K562 (cell line): Measurements from ENCODE around the gene VPS16. TPM values are rescaled to one million over a fixed set of nuclear protein-coding genes. Genes with fewer than 3 reads are reported as not detected.
A peak's percentile ranks its signal among the peaks of the same experiment; 100 is the strongest.

Experiments
- ATAC-seq: fragments of 200-7000 bp; cut with Tn5 transposase; 3 replicates; pipeline ENCODE4 v1.9.1; 2020; ENCODE audit warnings: moderate library complexity
- BruUV-seq: library from RNA; stranded (reverse); fragments of 400-500 nt; replicated peaks from 2 replicates; lab custom pipeline; 2021; lab: Mats Ljungman, UMichigan
- CTCF ChIA-PET: fragments of 300-600 bp; formaldehyde crosslinking; extraction: SDS; loops from one replicate; lab custom pipeline; 2021; ENCODE audit warnings: low intra/inter-chr PET ratio; lab: Yijun Ruan, JAX
- POLR2A ChIA-PET: fragments of 300-600, 350-650 bp; sonication (Branson Sonifier 250); formaldehyde crosslinking; extraction: SDS; loops from one replicate; lab custom pipeline; 2021; ENCODE audit warnings: antibody characterized with exemption, inconsistent platforms; lab: Yijun Ruan, JAX
- DNase-seq, 4 experiments: peaks; one replicate each; pipeline versions ENCODE4 v3.0.0 to v3.0.0-alpha.2; 2011 to 2018; ENCODE audit warnings: low spot score in 3 of 4, mixed read lengths in 3 of 4; ENCODE audit errors: extremely low read depth in 1 of 4
- FAIRE-seq: peaks from 2 replicates; lab custom pipeline; 2011; peaks lifted over from hg19 to GRCh38; lab: Jason Lieb, UNC
- H2AFZ ChIP-seq: 2 replicates; pipeline ENCODE4 v1.6.0; 2011; ENCODE audit warnings: low read depth, low read length, control low read depth, inconsistent platforms
- H3K27ac ChIP-seq: fragments of 200-600 bp; 3 replicates; pipeline ENCODE4 v1.8.0; 2011; ENCODE audit warnings: low read depth, mild to moderate bottlenecking, control low read depth, inconsistent platforms, low read length, moderate library complexity, mixed read lengths; ENCODE audit errors: extremely low read depth
- H3K27me3 ChIP-seq, 2 experiments: fragments of 300-600 bp in 1 of 2; 2 replicates in 1 of 2; 3 replicates in 1 of 2; pipeline versions ENCODE4 v1.6.0 to v1.8.0; 2011; ENCODE audit warnings: inconsistent platforms in 2 of 2, low read length in 2 of 2, mild to moderate bottlenecking in 1 of 2, mixed read lengths in 1 of 2, moderate library complexity in 1 of 2; ENCODE audit not compliant: control insufficient read depth in 2 of 2, insufficient read depth in 2 of 2
- H3K36me3 ChIP-seq: fragments of 300-600 bp; 3 replicates; pipeline ENCODE4 v1.8.0; 2011; ENCODE audit warnings: mild to moderate bottlenecking, low read length, inconsistent platforms; ENCODE audit not compliant: control insufficient read depth, insufficient read depth
- H3K4me1 ChIP-seq, 2 experiments: fragments of 200-600 bp in 1 of 2; replicated peaks in 1 of 2; 2 replicates in 1 of 2; 3 replicates in 1 of 2; pipeline versions ENCODE4 v1.5.1 to v1.8.0; 2011; ENCODE audit warnings: inconsistent platforms in 2 of 2, low read length in 2 of 2, mild to moderate bottlenecking in 1 of 2, mixed read lengths in 1 of 2, moderate library complexity in 1 of 2; ENCODE audit not compliant: control insufficient read depth in 2 of 2, insufficient read depth in 2 of 2
- H3K4me2 ChIP-seq: 2 replicates; pipeline ENCODE4 v1.6.1; 2011; ENCODE audit warnings: low read length, control low read depth, inconsistent platforms, mixed read lengths; ENCODE audit not compliant: insufficient read depth
- H3K4me3 ChIP-seq: fragments of 200-600 bp; sonication (generic), shearing (Covaris generic); 2 replicates; pipeline ENCODE4 v1.5.1; 2016; ENCODE audit warnings: control low read depth, inconsistent platforms
- H3K79me2 ChIP-seq: fragments of 200-600 bp; 3 replicates; pipeline ENCODE4 v1.8.0; 2011; ENCODE audit warnings: low read length, inconsistent platforms; ENCODE audit not compliant: control insufficient read depth, insufficient read depth
- H3K9ac ChIP-seq, 2 experiments: 2 replicates each; pipeline versions ENCODE4 v1.6.0 to v1.6.1; 2011; ENCODE audit warnings: low read depth in 2 of 2, low read length in 2 of 2, control low read depth in 1 of 2, inconsistent platforms in 1 of 2, mild to moderate bottlenecking in 1 of 2, mixed read lengths in 1 of 2; ENCODE audit not compliant: insufficient read depth in 1 of 2
- H3K9me1 ChIP-seq: one replicate; pipeline ENCODE4 v1.6.0; 2011; ENCODE audit warnings: inconsistent platforms, mild to moderate bottlenecking, low read length, moderate library complexity; ENCODE audit not compliant: control insufficient read depth, insufficient read depth
- H3K9me3 ChIP-seq: replicated peaks from 2 replicates; pipeline ENCODE4 v1.5.1; 2011; ENCODE audit warnings: low read depth, low read length, inconsistent platforms; ENCODE audit not compliant: control insufficient read depth, insufficient read depth
- H4K20me1 ChIP-seq: replicated peaks from 2 replicates; pipeline ENCODE4 v1.6.1; 2011; ENCODE audit warnings: low read length, inconsistent platforms, mixed read lengths; ENCODE audit not compliant: control insufficient read depth, insufficient read depth
- VEZF1 ChIP-seq: fragments of 200-800 bp; sonication (Bioruptor generic); IDR thresholded peaks from 2 replicates; pipeline ENCODE4 v1.6.1; 2017; ENCODE audit warnings: missing genetic modification characterization, missing compliant biosample characterization
- WGBS: fragments of 100-300 bp; shearing (Covaris generic); methylation state at CpG from one replicate; pipeline ENCODE4 v1.1.6; 2016; ENCODE audit warnings: low coverage, mixed read lengths; ENCODE audit not compliant: insufficient coverage; ENCODE audit errors: missing lambda C conversion rate; 5-methylcytosine and 5-hydroxymethylcytosine counted together
- in situ Hi-C: fragments of 300-500 bp; cut with MboI; formaldehyde crosslinking; loops from 4 replicates; pipeline ENCODE4 v1.15.0; 2018; ENCODE audit warnings: inconsistent platforms, mixed read lengths
- intact Hi-C: fragments of 100-400 bp; cut with micrococcal nuclease; formaldehyde crosslinking; loops from 2 replicates; pipeline ENCODE4 v1.14.2; 2022
- polyA plus RNA-seq, 8 experiments: library from polyadenylated mRNA; depleted of rRNA in 4 of 8; stranded (reverse) in 5 of 8; unstranded in 3 of 8; fragments of >200 nt; fragmentation: Nextera tagmentation in 2 of 8; fragmentation: Illumina TruSeq in 1 of 8; extraction: Ambion mirVana in 2 of 8; extraction: Trizol in 1 of 8; gene quantifications; 2 replicates each; pipeline versions ENCODE4 v1.2.1 to v1.2.3, GENCODE V29; 2011 to 2014; ENCODE audit warnings: inconsistent platforms in 1 of 8, missing spikeins in 1 of 8
- total RNA-seq, 7 experiments: library from RNA; depleted of rRNA in 6 of 7; stranded (reverse); fragments of >200 nt in 6 of 7; fragmentation: Illumina TruSeq in 2 of 7; extraction: Trizol in 2 of 7; gene quantifications; 2 replicates each; pipeline versions ENCODE4 v1.2.1 to v1.2.3, GENCODE V29; 2011 to 2021; ENCODE audit warnings: low replicate concordance in 1 of 7
- TF ChIP-seq, protein P1 (sequence below): fragments of 150-350 bp; conservative IDR thresholded peaks from 2 replicates; pipeline ENCODE4 v1.6.1; 2014; ENCODE audit warnings: low read length
- TF ChIP-seq, protein P2 (sequence below), 2 experiments: fragments of 450-650 bp in 1 of 2; sonication (generic) in 1 of 2; formaldehyde crosslinking in 1 of 2; IDR thresholded peaks; 2 replicates each; pipeline versions ENCODE4 v1.7.1 to v1.9.0; 2016 to 2022; ENCODE audit warnings: inconsistent platforms in 1 of 2, mild to moderate bottlenecking in 1 of 2, missing genetic modification reagents in 1 of 2

VPS16 gene
- total and polyA plus RNA-seq, 9 of the 15 experiments (the other 6 are each of a cell fraction or from before 2014, with no cell fraction given), result 6.8 to 24.7 (median 14.0) TPM

GRCh38 chr20:2822073-2822472 lies 18.5 kb upstream of the VPS16 start (continued):
- TF ChIP-seq, protein P1, sequence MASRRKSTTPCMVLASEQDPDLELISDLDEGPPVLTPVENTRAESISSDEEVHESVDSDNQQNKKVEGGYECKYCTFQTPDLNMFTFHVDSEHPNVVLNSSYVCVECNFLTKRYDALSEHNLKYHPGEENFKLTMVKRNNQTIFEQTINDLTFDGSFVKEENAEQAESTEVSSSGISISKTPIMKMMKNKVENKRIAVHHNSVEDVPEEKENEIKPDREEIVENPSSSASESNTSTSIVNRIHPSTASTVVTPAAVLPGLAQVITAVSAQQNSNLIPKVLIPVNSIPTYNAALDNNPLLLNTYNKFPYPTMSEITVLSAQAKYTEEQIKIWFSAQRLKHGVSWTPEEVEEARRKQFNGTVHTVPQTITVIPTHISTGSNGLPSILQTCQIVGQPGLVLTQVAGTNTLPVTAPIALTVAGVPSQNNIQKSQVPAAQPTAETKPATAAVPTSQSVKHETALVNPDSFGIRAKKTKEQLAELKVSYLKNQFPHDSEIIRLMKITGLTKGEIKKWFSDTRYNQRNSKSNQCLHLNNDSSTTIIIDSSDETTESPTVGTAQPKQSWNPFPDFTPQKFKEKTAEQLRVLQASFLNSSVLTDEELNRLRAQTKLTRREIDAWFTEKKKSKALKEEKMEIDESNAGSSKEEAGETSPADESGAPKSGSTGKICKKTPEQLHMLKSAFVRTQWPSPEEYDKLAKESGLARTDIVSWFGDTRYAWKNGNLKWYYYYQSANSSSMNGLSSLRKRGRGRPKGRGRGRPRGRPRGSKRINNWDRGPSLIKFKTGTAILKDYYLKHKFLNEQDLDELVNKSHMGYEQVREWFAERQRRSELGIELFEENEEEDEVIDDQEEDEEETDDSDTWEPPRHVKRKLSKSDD, result no peak
- peak; percentile 27; the same call in 1 of the 2 replicates for TF ChIP-seq VEZF1 (CRISPR knock-in tag)
- TF ChIP-seq, all 486 proteins: peak for 8

DNA sequence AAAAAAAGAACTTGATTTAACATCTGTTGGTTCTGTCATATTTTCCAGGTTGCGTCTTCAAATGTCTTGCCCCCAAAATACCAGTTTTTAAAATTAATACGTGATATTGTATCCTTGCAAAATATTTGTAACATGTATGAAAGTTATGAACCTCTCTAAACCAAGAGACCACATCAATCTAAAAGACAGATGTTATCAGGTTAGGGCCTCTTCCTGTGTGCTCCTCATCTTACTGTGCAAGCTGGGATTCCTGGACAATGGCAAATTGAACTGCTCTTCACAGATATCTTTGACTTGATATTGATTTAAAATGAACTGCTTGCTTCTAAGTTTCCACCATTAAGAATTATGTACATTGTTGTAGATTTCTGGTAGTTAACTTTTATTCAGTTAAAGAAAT lies 14.8 kb upstream of the VPS16 start:
- no peak for FAIRE-seq
- H3K9ac ChIP-seq, result no peak overlapping the region
- no peak for ATAC-seq
- ChIA-PET CTCF (no interaction called here), POLR2A (no interaction called here)
- no peaks in the 10 kb centered on the region for H3K9me1 ChIP-seq
- no peaks in the 10 kb centered on the region for H3K36me3 ChIP-seq
- peaks cover 5 to 13% of the 10 kb centered on the region in 2 experiments; a peak in 3 of 5 replicates for H3K4me1 ChIP-seq
- H2AFZ ChIP-seq, result no peak overlapping the region
- intact Hi-C loops (no loop called here), in situ Hi-C loops (no loop called here)
- H3K27ac ChIP-seq, result no peak overlapping the region
- WGBS, result 68% methylated on average over 2 of the region's 2 CpGs
- no peak for DNase-seq
- no peaks in the 10 kb centered on the region for H3K27me3 ChIP-seq
- no peaks in the 10 kb centered on the region for H3K9me3 ChIP-seq
- H3K4me2 ChIP-seq, result no peak overlapping the region
- BruUV-seq, result no TSS peak
- no peaks in the 10 kb centered on the region for H3K79me2 ChIP-seq
- no peak overlapping the region for H3K4me3 ChIP-seq
- H4K20me1 ChIP-seq, result no peaks in the 10 kb centered on the region
- TF ChIP-seq, protein P2, sequence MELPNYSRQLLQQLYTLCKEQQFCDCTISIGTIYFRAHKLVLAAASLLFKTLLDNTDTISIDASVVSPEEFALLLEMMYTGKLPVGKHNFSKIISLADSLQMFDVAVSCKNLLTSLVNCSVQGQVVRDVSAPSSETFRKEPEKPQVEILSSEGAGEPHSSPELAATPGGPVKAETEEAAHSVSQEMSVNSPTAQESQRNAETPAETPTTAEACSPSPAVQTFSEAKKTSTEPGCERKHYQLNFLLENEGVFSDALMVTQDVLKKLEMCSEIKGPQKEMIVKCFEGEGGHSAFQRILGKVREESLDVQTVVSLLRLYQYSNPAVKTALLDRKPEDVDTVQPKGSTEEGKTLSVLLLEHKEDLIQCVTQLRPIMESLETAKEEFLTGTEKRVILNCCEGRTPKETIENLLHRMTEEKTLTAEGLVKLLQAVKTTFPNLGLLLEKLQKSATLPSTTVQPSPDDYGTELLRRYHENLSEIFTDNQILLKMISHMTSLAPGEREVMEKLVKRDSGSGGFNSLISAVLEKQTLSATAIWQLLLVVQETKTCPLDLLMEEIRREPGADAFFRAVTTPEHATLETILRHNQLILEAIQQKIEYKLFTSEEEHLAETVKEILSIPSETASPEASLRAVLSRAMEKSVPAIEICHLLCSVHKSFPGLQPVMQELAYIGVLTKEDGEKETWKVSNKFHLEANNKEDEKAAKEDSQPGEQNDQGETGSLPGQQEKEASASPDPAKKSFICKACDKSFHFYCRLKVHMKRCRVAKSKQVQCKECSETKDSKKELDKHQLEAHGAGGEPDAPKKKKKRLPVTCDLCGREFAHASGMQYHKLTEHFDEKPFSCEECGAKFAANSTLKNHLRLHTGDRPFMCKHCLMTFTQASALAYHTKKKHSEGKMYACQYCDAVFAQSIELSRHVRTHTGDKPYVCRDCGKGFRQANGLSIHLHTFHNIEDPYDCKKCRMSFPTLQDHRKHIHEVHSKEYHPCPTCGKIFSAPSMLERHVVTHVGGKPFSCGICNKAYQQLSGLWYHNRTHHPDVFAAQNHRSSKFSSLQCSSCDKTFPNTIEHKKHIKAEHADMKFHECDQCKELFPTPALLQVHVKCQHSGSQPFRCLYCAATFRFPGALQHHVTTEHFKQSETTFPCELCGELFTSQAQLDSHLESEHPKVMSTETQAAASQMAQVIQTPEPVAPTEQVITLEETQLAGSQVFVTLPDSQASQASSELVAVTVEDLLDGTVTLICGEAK (IDR thresholded peaks at IDR 0.05), result peak; percentile 38; the same call in 1 of the 2 replicates
- TF ChIP-seq, protein P2 (CRISPR knock-in tag; IDR thresholded peaks at IDR 0.05), result no peak
